ENCODE data around the gene IDH2. TPM values are rescaled to one million over a fixed set of nuclear protein-coding genes. Genes with fewer than 3 reads are reported as not detected.

The IDH2 gene
- total RNA-seq, 1 donor, result 28.6 TPM

DNA sequence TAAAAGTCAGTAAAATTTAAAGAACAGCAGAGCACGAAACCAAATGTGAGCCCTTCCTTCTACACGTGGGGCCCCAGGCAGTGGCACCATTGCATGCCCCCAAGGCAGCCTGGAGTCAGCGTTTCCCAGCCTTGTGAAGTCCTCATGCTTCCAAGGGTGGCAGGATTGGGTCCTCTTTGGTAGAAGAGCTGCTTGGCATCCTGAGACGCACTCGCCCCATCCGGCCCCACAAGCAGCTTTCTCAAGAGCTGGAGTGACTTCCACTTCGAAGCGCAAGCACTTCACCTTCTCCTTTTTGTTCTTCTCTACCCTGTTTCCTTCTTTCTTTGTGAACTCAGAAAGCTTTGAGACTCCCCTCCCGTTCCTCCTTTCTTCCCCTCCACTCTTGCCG, 66.4 kb downstream of the IDH2 start:
- H3K4me3 ChIP-seq (ENCODE audit: low read depth, low read length), result no peak overlapping the region
- TF ChIP-seq, protein P1, sequence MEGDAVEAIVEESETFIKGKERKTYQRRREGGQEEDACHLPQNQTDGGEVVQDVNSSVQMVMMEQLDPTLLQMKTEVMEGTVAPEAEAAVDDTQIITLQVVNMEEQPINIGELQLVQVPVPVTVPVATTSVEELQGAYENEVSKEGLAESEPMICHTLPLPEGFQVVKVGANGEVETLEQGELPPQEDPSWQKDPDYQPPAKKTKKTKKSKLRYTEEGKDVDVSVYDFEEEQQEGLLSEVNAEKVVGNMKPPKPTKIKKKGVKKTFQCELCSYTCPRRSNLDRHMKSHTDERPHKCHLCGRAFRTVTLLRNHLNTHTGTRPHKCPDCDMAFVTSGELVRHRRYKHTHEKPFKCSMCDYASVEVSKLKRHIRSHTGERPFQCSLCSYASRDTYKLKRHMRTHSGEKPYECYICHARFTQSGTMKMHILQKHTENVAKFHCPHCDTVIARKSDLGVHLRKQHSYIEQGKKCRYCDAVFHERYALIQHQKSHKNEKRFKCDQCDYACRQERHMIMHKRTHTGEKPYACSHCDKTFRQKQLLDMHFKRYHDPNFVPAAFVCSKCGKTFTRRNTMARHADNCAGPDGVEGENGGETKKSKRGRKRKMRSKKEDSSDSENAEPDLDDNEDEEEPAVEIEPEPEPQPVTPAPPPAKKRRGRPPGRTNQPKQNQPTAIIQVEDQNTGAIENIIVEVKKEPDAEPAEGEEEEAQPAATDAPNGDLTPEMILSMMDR (IDR thresholded peaks at IDR 0.05; ENCODE audit: insufficient read depth, low read length), result no peak
- no peak for DNase-seq (ENCODE audit: low read depth)

GRCh38 chr15:90035095-90035839, 67.0 kb downstream of the IDH2 start:
- peak; percentile 9 for DNase-seq (ENCODE audit: low read depth)
- TF ChIP-seq, protein P1 (IDR thresholded peaks at IDR 0.05; ENCODE audit: insufficient read depth, low read length), result no peak
- H3K4me3 ChIP-seq (ENCODE audit: low read depth, low read length), result no peak overlapping the region

- TF ChIP-seq, protein P1 (IDR thresholded peaks at IDR 0.05; ENCODE audit: insufficient read depth, low read length), result no peak
These were observed 68.8 kb downstream of the IDH2 start for GRCh38 chr15:90033448-90033847.

More at GRCh38 chr15:90033448-90033847, 68.8 kb downstream of the IDH2 start:
- no peak for DNase-seq (ENCODE audit: low read depth)
- H3K4me3 ChIP-seq (ENCODE audit: low read depth, low read length), result no peak overlapping the region

Small RNAs within 50 kb of the gene (small RNA-seq; reads per million reads assigned to genes)
- gene RF00066, result not detected

Other genes with a start within 250 kb of the IDH2 start
- gene AP3S2, start 208.5 kb downstream of the IDH2 start, total RNA-seq (ENCODE audit: low replicate concordance), result 63.5 and 90.8 TPM in 2 replicates
- gene ARPIN, start 189.5 kb downstream of the IDH2 start, total RNA-seq (ENCODE audit: low replicate concordance), result 17.6 and 23.0 TPM in 2 replicates
- 3.0 and 8.7 TPM in 2 replicates for gene ZNF710, start 101.1 kb downstream of the IDH2 start, total RNA-seq (ENCODE audit: low replicate concordance)
- 9.2 and 14.5 TPM in 2 replicates for gene SEMA4B, start 98.9 kb upstream of the IDH2 start, total RNA-seq (ENCODE audit: low replicate concordance)
- 12.8 and 32.3 TPM in 2 replicates for gene CIB1, start 131.5 kb upstream of the IDH2 start, total RNA-seq (ENCODE audit: low replicate concordance)
- 8.7 and 9.6 TPM in 2 replicates for gene GDPGP1, start 131.7 kb upstream of the IDH2 start, total RNA-seq (ENCODE audit: low replicate concordance)
- gene TTLL13, start 147.1 kb upstream of the IDH2 start, total RNA-seq (ENCODE audit: low replicate concordance), result 0.09 TPM in 1 of 2 replicates, not detected in the other
- 67.2 and 76.3 TPM in 2 replicates for gene NGRN, start 163.2 kb upstream of the IDH2 start, total RNA-seq (ENCODE audit: low replicate concordance)
- 1.4 and 2.3 TPM in 2 replicates for gene ZNF774, start 249.8 kb upstream of the IDH2 start, total RNA-seq (ENCODE audit: low replicate concordance)